ENCODE measurements around the gene CEP120.
A peak's percentile ranks its signal among the peaks of the same experiment; 100 is the strongest.
"Not testable (repeated sequence)": the region's sequence is repeated elsewhere in the genome, so short reads cannot be mapped to it uniquely, and the experiment has no call there.

The CEP120 gene

DNA sequence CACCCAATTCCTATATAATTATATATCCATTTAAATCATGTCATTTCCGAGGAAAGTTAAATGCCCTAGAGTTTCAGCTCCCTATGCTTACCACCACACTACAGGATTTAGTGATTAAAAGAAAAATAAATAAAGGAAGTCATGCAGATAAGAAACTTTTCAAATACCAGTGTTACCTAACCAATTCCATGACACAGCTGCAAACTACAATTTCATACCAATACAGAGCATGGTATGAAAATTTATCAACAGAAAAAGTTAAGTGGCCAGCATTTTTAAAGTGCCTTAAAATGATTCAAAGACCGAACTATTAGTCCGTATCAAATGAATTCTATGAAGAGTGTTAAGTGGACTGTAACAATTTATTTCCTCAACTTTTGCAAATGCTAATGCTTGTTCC is 35.9 kb downstream of the CEP120 start:
- no peak for DNase-seq (ENCODE audit: low read depth in 2 of 2)

DNA sequence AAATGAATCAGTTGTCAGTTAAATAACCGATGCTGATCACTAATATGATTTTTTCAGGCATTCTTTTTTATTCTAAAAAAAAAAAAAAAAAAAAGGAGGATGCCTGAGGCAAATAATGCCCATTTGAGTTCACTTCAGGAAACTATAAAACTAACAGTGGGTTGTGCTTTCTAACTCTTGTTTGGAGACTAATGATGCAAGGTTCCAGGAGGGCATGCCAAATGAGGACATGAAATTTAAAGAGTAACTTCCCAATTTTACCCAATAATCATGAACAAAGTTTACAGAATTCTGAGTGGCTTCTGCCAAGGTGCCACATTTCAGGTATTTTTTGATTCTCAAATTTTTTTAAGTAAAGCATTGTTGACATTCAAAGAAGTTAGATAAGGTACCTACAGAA is 41.0 kb downstream of the CEP120 start:
- no peak for DNase-seq (ENCODE audit: low read depth in 2 of 2)

DNA sequence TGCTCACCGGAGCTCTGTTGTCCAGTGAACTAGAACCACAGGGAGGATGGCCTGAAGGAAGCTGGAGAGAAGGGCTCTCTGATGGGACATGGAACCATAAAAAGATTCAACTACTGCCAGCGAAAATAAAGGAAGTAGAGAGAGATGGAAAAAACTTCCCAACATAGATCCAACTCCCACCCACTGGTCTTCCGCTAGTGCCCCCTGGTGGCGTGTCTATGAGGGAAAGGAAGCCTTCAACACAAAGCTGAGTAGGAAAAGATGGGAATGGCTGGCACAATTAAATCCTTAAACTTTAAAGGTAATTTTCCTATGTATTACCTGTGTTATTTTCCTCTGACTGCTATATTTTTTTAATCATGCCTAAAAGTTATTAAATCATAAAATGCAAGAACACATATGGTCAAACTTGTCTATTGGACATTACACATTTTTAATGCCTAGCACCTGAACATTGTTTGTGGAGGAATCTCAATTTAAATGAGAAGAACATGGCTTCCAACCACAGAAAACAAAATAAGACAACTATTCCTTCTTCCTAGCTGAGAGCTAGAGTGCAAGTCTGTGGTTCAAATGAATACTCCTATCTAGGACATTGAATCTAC is 51.5 kb downstream of the CEP120 start:
- peak; percentile 1 to 13 for DNase-seq (ENCODE audit: low read depth in 2 of 2)

DNA sequence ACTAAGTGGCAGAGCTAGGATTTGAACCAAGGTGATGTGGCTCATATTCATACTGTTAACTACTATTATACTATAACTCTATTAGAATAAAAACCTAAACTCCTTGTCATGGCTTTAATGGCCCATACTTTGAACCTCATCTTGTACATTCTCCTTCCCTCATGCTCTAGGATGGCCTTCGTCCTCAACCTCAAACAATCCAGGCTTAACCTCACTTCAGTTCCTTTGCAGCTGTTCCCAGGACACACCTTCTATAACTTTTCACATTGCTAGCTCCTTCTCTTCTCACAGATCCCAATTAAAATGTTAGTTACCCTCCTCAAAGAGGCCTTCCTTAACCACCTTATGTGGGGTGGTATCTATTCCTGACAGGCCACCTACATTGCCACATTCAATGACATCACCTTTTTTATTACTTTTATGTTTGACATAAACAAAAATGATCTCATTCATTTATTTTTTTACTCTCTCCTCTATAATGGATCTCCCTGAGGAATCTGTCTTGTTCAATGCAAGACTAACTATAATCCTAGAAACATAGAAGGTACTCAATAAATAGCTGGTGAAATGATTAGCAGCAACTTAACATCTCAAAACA is 53.7 kb downstream of the CEP120 start:
- DNase-seq (ENCODE audit: low read depth in 2 of 2): no peak

DNA sequence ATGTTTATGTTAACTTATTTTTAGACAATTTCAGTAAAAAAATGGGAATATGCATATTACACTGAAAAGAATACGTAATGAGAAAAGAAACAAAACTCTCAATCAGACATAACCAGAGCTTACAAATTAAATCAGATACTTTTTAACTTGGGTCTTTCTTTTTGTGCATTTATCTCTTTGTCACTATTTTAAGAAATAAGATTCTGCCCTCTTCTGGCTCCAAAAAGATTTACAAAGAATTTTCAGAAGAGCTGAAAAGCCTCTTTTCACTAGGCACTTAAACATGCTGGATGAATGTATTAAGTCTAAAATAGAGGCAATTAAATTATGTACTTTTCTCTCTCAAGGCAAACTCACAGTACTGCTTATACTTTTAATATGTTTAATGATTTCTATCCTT is 55.5 kb downstream of the CEP120 start:
- DNase-seq (ENCODE audit: low read depth in 2 of 2): no peak

DNA sequence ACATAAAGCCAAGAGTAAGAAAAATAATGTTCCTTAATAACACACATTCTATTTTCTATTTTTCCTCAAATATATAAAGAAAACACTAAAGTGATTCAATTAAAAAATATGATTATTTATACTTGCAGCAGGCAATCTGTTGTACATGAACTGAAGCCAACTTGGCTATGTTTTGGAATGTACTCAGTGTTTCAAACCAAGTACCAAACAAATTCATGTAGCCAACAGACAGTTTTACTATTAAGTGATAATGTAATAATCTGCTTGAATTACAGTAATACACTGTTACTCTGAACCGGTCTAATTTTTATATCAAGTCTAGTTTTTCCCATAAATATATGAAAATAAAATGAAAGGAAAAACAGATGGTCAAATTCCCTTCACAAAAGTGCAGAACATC is 58.0 kb downstream of the CEP120 start:
- DNase-seq (ENCODE audit: low read depth in 2 of 2): no peak

DNA sequence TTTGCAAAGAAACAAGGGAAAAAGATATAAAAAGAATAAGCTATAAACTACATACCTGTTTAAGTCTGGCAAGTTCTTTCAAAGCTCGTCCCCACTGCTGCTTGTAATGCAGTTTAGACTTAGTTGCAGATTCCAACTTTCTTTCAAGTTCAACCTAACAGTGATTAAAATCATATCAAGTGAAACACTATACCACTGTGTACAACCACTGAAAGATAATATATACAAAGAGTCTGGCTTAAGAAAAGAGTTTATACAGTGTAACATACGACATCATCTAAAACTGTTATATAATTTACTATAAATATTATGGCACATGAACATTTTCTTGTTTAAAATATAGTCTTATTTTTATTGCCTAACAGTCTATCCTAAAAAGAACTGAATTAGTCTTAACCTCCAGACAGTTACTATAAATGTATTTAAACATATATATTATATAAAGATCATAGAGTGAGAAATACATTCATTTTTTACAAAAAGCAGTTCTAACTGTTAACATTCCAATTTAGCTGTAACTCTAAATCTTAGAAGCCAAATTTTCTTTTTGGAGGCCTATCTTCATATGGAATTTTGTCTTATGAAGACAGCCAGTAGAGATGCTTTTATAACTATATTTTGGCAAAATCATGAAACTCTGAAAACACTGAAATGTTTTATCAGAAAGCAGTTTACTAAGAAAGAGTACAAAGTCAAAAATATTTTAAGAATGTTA is 58.6 kb downstream of the CEP120 start:
- no peak for DNase-seq (ENCODE audit: low read depth in 2 of 2)

DNA sequence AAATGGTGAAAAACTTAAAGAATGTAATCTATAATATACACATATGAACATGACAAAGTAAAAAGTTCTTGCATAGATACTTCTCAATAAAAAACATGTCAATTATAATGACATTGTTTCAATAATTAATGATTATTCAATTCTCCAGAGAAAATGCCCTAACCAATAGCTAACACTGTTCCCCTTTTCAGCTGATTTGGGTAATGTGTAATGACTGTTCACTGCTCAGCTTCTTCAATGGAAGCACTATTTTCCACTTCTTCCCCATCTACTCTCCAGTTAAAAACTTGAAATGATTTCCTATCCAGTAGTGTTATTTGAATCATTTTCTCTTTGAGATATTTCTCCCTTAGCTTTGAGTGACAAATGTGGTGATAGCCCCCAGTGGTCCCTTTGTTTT is 62.3 kb downstream of the CEP120 start:
- no peak for DNase-seq (ENCODE audit: low read depth in 2 of 2)

DNA sequence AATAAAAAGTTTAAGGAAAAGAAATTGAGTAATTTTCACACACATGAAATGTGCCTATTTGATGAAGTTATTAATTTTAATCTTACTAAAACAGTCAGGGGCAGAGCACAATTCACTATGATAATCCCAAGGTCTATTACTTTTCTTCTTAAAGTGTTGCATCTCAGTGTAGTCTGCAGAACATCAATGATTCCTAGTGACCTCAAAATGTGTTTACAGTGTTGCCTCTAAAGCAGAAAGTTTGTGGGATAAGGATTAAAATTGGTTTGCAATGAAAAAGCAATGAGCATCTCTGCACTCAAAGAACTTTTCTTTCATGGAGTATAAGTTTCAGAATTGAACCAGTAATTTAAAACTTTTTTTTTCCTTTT is 63.0 kb downstream of the CEP120 start:
- DNase-seq (ENCODE audit: low read depth in 2 of 2): no peak

DNA sequence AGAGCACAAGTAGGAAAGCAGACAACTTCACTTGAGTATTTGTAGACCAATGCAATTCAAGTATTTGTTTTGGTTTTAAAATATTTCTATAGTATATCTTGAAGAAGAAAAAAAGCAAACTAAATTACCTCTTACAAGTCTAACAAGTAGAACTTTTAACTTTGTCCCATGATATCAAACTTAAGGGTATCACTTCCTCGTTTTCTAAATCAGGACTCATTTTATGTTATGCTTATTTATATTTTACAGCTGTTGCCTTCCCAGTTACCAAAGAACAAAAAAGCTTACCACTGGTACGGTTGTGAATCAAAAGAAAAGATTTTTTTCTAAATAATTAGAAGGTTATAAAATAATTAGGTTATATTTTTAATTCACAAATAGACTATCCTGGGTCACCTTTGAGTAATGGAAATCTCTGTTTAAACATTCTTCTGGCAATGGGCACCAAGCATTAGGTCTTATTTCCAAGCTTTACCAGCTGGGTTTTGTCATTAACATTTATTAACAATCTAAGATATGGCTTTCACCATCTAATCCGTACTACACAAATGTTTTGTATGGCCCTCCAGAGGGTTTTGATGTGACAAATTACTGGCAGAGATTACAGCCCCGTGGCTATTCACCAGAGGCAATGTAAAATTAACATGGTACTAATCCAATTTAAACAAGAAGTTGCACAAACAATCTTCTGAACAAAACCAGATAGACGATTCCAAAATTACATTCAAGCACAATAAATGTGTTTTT is 63.6 kb downstream of the CEP120 start:
- DNase-seq (ENCODE audit: low read depth in 2 of 2): no peak

DNA sequence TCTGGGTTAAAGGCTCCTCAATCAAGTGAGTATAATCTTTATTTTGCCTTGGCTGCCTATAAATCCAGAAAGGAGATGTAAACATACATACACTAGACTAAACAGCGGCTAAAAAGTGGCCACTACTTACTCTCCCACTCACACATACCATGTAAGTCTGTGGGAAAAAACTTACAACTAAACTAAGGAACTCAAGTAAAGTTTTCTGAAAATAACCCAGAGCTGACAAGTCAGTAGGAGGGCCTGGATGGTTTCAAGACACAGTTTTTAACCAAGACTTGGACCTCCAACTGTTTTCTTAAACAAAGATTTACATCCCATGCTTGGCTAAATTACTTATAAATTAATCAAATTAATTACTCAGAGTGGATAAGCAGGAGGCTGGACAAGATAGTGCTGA is 64.5 kb downstream of the CEP120 start:
- DNase-seq (ENCODE audit: low read depth in 2 of 2): no peak

DNA sequence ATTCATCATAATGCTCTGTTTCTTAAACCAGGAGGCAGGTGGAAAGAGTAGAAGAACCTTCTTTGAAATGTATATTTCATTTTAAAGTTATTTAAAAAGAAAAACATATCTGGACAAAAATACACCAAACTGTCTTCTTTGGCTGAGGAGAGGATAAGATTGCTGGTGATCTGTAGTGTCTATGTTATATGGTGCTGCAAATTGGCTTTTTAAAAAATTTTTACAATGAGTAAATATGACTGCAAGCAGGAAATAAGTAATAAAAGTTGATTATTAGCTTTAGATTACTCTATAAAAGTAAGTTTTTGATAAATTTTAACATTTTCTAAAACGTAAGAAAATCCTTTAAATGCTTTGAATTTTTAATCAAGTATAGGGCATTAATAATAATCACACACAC is 64.9 kb downstream of the CEP120 start:
- no peak for DNase-seq (ENCODE audit: low read depth in 2 of 2)

DNA sequence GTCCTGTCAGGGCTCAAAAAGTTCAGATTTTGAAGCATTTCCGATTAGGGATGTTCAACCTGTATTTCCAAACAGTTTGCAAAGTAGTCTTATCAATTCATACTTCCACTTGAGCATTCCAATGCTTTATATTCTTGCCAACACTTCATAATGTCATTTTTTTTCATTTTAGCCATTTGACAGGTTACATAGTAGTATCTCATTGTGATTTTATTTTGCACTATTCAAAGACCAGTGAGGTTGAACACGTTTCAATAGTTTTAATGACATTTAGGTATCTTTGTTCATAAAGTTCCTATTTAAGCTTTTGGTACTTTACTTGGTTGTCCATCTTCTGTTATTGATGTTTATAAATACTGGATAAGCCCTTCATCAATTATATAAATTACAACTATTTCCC is 71.4 kb downstream of the CEP120 start:
- no peak for DNase-seq (ENCODE audit: low read depth in 2 of 2)

DNA sequence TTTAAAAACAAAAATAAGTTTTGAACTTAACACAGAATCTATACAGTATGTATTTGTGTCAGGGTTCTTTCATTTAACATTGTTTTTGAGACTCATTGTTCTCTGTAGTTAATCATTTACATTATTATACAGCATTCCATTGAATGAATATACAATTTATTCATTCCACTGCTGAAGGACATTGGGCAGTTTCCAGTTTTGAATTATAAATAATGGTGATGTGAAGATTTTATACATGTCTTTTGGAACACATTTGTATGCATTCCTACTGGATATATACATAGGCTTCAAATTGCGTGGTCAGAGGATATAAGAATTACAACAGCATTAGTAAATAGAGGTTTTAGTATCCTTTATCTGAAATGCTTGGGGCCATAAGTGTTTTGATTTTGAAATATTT is 72.0 kb downstream of the CEP120 start:
- DNase-seq (ENCODE audit: low read depth in 2 of 2): no peak

DNA sequence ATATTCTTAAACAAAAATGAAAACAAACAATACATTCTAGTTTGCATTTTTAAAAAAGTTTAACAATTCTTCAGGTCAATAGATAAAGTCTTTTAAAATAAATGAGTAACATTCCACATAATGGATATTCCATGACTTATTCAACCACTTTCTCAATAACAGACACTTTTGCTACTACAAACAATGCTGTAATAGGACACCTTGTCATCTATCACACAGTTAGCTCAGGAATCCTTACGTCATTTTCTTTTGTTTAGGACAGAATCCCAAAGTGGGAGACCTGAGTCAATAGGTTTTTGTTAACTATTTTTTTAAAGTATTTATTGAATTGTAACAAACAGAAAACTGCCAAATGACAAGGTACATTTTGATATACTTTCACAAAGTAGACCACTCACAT is 72.5 kb downstream of the CEP120 start:
- no peak for DNase-seq (ENCODE audit: low read depth in 2 of 2)

DNA sequence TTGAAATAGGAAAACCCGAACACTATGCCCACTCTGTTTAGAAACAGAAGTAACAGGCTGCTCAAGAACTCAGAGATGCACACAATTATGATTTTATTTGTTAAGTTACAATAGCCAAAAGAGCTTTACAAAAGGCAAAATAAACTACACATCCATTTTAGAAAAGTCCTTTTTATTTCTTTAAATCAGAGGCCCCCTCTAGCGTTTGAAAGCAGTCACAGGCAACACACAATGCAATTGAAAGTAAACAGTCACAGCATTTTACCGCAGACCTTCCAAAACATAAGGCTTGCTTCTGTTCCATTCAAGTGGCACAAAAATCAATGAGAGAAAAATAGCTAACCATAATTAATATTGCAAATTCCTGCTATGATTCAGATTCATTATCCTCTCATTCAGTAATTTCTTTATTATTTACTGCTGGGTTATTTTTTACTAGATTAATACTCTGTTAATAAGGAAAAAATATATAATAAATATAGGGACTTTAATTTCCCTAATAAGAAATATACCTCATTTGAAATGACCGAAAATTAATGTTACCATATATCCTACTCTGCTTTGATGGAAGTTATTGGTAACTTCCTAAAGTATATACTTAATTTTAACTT is 78.3 kb downstream of the CEP120 start:
- DNase-seq (ENCODE audit: low read depth in 2 of 2): no peak

DNA sequence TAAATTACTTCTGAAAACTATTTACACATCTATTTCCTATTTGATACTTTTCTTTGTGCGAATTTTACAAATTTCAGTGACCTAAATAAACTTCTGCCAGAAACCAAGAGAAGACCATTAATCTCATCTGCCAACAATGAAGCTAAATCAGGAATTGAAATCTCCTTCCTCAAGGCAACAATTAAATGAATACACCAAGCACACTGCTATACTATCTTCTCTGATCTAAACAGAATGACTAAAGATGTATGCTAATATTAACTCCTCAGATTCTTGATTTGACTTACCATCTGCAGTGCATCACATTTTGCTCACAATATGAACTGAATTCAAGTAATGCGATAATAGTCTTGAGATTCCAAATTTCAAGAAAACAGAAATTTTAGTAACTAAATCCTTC is 82.3 kb downstream of the CEP120 start:
- DNase-seq (ENCODE audit: low read depth in 2 of 2): no peak

DNA sequence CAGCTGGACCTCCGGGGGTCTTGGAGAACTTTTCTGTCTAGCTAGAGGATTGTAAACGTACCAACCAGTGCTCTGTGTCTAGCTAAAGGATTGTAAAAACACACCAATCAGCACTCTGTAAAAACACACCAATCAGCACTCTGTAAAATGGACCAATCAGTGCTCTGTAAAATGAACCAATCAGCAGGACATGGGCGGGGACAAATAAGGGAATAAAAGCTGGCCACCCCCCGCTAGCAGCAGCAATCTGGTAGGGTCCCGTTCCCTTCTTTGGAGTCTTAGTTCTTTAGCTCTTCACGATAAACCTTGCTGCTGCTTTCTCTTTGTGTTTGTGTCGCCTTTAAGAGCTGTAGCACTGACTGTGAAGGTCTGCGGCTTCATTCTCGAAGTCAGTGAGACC is 114.8 kb downstream of the CEP120 start:
- not testable (repeated sequence) for DNase-seq (ENCODE audit: low read depth in 2 of 2)

DNA sequence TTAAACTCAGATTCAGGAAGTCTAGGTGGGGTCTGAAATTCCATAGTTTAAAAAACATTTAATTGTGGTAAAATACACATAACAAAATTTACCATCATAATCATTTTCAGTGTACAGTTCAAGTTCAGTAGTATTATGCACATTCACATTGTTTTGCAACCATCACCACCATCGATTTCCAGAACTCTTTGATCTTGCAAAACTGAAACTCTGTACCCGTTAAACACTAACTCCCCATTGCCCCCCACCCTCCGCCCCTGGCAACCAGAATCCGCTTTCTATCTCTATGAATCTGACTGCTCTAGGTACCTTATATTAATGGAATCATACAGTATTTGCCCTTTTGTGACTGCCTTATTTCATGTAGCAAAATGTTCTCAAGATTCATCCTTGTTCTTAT is 117.5 kb downstream of the CEP120 start:
- DNase-seq (ENCODE audit: low read depth in 2 of 2): no peak

DNA sequence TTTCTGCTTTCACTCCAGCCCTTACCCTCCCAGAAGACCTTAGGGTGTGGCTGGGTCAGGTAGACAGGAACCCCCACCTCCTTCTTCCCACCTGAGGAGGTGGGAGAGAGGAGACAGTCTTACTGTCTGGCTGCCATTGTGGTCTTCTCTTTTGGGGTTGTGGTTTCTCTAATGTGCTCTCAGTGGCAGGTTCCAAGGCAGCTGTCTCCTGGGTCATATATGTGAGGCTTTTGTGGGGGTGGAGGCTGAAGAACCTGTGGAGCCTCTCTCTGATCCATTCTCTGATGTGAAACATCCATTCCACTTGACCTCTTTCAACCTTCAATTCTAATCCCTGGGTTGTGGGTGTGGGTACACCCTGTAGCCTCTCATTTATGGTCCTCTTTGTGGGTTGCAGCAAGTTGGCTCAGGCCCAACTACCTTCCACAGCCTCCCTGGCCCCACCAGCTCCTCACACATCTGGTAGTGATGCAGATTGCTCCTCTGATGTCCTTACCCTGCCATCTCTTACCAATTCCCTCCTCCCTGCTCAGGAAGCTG is 118.4 kb downstream of the CEP120 start:
- DNase-seq (ENCODE audit: low read depth in 2 of 2): no peak

DNA sequence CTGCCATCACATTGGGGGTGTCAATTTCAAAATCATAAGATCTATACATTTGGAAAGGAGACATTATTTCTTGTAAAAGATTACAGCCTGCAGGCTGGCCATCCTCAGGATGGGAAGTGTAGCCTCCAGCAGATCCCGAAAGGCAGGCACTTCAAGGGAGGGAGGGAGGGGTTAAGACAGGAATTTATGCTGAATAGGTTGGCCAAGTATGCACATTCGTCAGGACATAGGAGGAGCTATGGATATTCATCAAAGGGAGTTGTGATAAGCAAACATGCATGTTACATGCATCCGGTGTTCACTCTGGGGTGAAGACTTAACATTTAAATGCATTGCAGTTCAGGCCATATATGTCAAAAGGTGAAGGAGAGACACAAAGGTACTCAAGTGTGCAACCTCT is 119.4 kb downstream of the CEP120 start:
- no peak for DNase-seq (ENCODE audit: low read depth in 2 of 2)

DNA sequence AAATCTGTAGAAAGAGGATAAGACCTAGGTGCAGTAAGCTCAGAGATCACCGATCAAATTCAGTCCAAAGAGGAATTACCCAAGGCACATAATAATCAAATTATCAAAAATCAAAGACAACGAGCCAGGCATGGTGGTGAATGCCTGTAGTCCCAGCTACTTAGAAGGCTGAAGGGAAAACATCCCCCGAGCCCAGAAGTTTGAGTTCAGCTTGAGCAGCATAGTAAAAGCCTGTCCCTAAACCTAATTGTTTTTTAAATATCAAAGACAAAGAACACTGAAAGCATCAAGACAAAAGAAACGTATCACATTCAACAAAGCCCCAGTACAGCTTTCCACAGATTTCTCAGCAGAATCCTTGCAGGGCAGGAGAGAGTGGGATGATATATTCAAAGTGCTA is 122.9 kb downstream of the CEP120 start:
- no peak for DNase-seq (ENCODE audit: low read depth in 2 of 2)
